Hematopoietic multipotent progenitor cell treated with erythropoietin and hydrocortisone succinate and interleukin-3 and kit ligand, for 17 days (in vitro differentiated cells): Measurements from ENCODE around the gene EMSY.
A peak's percentile ranks its signal among the peaks of the same experiment; 100 is the strongest.
"Not testable (repeated sequence)": the region's sequence is repeated elsewhere in the genome, so short reads cannot be mapped to it uniquely, and the experiment has no call there.

Experiments used
- DNase-seq: peaks from one replicate; pipeline ENCODE4 v3.0.0-alpha.2; 2015; ENCODE audit warnings: low spot score

EMSY gene

GRCh38 chr11:76444384-76445120 is at the start of gene EMSY:
Gene EMSY (plus strand): TSS chr11:76445018. CDS start chr11:76446939, 1,921 bp downstream.
- peak; percentile 92 for DNase-seq

- no peak for DNase-seq
Observed at GRCh38 chr11:76395296-76395695, 49.5 kb upstream of the EMSY start.

GRCh38 chr11:76397383-76397782 is 47.4 kb upstream of the EMSY start:
- DNase-seq = no peak

- no peak for DNase-seq
Observed at GRCh38 chr11:76400967-76401366, 43.9 kb upstream of the EMSY start.

- not testable (repeated sequence) for DNase-seq
Observed at GRCh38 chr11:76401484-76401883, 43.3 kb upstream of the EMSY start.

- DNase-seq = no peak
Observed at GRCh38 chr11:76406359-76406758, 38.5 kb upstream of the EMSY start.

GRCh38 chr11:76408171-76408965 is 36.5 kb upstream of the EMSY start:
- DNase-seq = no peak

- no peak for DNase-seq
Observed at GRCh38 chr11:76410851-76411357, 33.9 kb upstream of the EMSY start.

- peak; percentile 9 for DNase-seq
Observed at GRCh38 chr11:76415073-76415472, 29.7 kb upstream of the EMSY start.

GRCh38 chr11:76419896-76420295 is 24.9 kb upstream of the EMSY start:
- DNase-seq = peak; percentile 16

GRCh38 chr11:76424379-76424778 is 20.4 kb upstream of the EMSY start:
- no peak for DNase-seq

- no peak for DNase-seq
Observed at GRCh38 chr11:76424891-76425290, 19.9 kb upstream of the EMSY start.

GRCh38 chr11:76426660-76427059 is 18.2 kb upstream of the EMSY start:
- no peak for DNase-seq

- no peak for DNase-seq
Observed at GRCh38 chr11:76436020-76436419, 8.8 kb upstream of the EMSY start.

- DNase-seq = no peak
Observed at GRCh38 chr11:76443268-76443980, 1.4 kb upstream of the EMSY start.

- no peak for DNase-seq
Observed at GRCh38 chr11:76444065-76444383, 794 bp upstream of the EMSY start.

- peak; percentile 70 for DNase-seq
Observed at GRCh38 chr11:76445121-76446084, 585 bp downstream of the EMSY start.

GRCh38 chr11:76448506-76448905 is 3.7 kb downstream of the EMSY start:
- no peak for DNase-seq

- no peak for DNase-seq
Observed at GRCh38 chr11:76453248-76453647, 8.4 kb downstream of the EMSY start.

GRCh38 chr11:76455331-76455730 is 10.5 kb downstream of the EMSY start:
- no peak for DNase-seq

GRCh38 chr11:76455931-76456330 is 11.1 kb downstream of the EMSY start:
- no peak for DNase-seq

GRCh38 chr11:76456571-76456970 is 11.8 kb downstream of the EMSY start:
- no peak for DNase-seq
